K562 (cell line): Measurements from ENCODE around the gene FMN2. TPM values are rescaled to one million over a fixed set of nuclear protein-coding genes. Genes with fewer than 3 reads are reported as not detected.

ENCODE experiments used
- ATAC-seq: fragments of 200-7000 bp; cut with Tn5 transposase; 3 replicates; pipeline ENCODE4 v1.9.1; 2020; ENCODE audit warnings: moderate library complexity
- BruUV-seq: library from RNA; stranded (reverse); fragments of 400-500 nt; replicated peaks from 2 replicates; lab custom pipeline; 2021; lab: Mats Ljungman, UMichigan
- CTCF ChIA-PET: fragments of 300-600 bp; formaldehyde crosslinking; extraction: SDS; loops from one replicate; lab custom pipeline; 2021; ENCODE audit warnings: low intra/inter-chr PET ratio; lab: Yijun Ruan, JAX
- POLR2A ChIA-PET: fragments of 300-600, 350-650 bp; sonication (Branson Sonifier 250); formaldehyde crosslinking; extraction: SDS; loops from one replicate; lab custom pipeline; 2021; ENCODE audit warnings: antibody characterized with exemption, inconsistent platforms; lab: Yijun Ruan, JAX
- DNase-seq, 4 experiments: peaks; one replicate each; pipeline versions ENCODE4 v3.0.0 to v3.0.0-alpha.2; 2011 to 2018; ENCODE audit warnings: low spot score in 3 of 4, mixed read lengths in 3 of 4; ENCODE audit errors: extremely low read depth in 1 of 4
- FAIRE-seq: peaks from 2 replicates; lab custom pipeline; 2011; peaks lifted over from hg19 to GRCh38; lab: Jason Lieb, UNC
- H2AFZ ChIP-seq: 2 replicates; pipeline ENCODE4 v1.6.0; 2011; ENCODE audit warnings: low read depth, low read length, control low read depth, inconsistent platforms
- H3K27ac ChIP-seq: fragments of 200-600 bp; 3 replicates; pipeline ENCODE4 v1.8.0; 2011; ENCODE audit warnings: low read depth, mild to moderate bottlenecking, control low read depth, inconsistent platforms, low read length, moderate library complexity, mixed read lengths; ENCODE audit errors: extremely low read depth
- H3K27me3 ChIP-seq, 2 experiments: fragments of 300-600 bp in 1 of 2; 2 replicates in 1 of 2; 3 replicates in 1 of 2; pipeline versions ENCODE4 v1.6.0 to v1.8.0; 2011; ENCODE audit warnings: inconsistent platforms in 2 of 2, low read length in 2 of 2, mild to moderate bottlenecking in 1 of 2, mixed read lengths in 1 of 2, moderate library complexity in 1 of 2; ENCODE audit not compliant: control insufficient read depth in 2 of 2, insufficient read depth in 2 of 2
- H3K36me3 ChIP-seq: fragments of 300-600 bp; 3 replicates; pipeline ENCODE4 v1.8.0; 2011; ENCODE audit warnings: mild to moderate bottlenecking, low read length, inconsistent platforms; ENCODE audit not compliant: control insufficient read depth, insufficient read depth
- H3K4me1 ChIP-seq, 2 experiments: fragments of 200-600 bp in 1 of 2; replicated peaks in 1 of 2; 2 replicates in 1 of 2; 3 replicates in 1 of 2; pipeline versions ENCODE4 v1.5.1 to v1.8.0; 2011; ENCODE audit warnings: inconsistent platforms in 2 of 2, low read length in 2 of 2, mild to moderate bottlenecking in 1 of 2, mixed read lengths in 1 of 2, moderate library complexity in 1 of 2; ENCODE audit not compliant: control insufficient read depth in 2 of 2, insufficient read depth in 2 of 2
- H3K4me2 ChIP-seq: 2 replicates; pipeline ENCODE4 v1.6.1; 2011; ENCODE audit warnings: low read length, control low read depth, inconsistent platforms, mixed read lengths; ENCODE audit not compliant: insufficient read depth
- H3K4me3 ChIP-seq: fragments of 200-600 bp; sonication (generic), shearing (Covaris generic); 2 replicates; pipeline ENCODE4 v1.5.1; 2016; ENCODE audit warnings: control low read depth, inconsistent platforms
- H3K79me2 ChIP-seq: fragments of 200-600 bp; 3 replicates; pipeline ENCODE4 v1.8.0; 2011; ENCODE audit warnings: low read length, inconsistent platforms; ENCODE audit not compliant: control insufficient read depth, insufficient read depth
- H3K9ac ChIP-seq, 2 experiments: 2 replicates each; pipeline versions ENCODE4 v1.6.0 to v1.6.1; 2011; ENCODE audit warnings: low read depth in 2 of 2, low read length in 2 of 2, control low read depth in 1 of 2, inconsistent platforms in 1 of 2, mild to moderate bottlenecking in 1 of 2, mixed read lengths in 1 of 2; ENCODE audit not compliant: insufficient read depth in 1 of 2
- H3K9me1 ChIP-seq: one replicate; pipeline ENCODE4 v1.6.0; 2011; ENCODE audit warnings: inconsistent platforms, mild to moderate bottlenecking, low read length, moderate library complexity; ENCODE audit not compliant: control insufficient read depth, insufficient read depth
- H3K9me3 ChIP-seq: replicated peaks from 2 replicates; pipeline ENCODE4 v1.5.1; 2011; ENCODE audit warnings: low read depth, low read length, inconsistent platforms; ENCODE audit not compliant: control insufficient read depth, insufficient read depth
- H4K20me1 ChIP-seq: replicated peaks from 2 replicates; pipeline ENCODE4 v1.6.1; 2011; ENCODE audit warnings: low read length, inconsistent platforms, mixed read lengths; ENCODE audit not compliant: control insufficient read depth, insufficient read depth
- CBFA2T2 ChIP-seq: fragments of 450-650 bp; conservative IDR thresholded peaks from 2 replicates; pipeline ENCODE4 v1.6.1; 2017; ENCODE audit warnings: mild to moderate bottlenecking
- CCNT2 ChIP-seq: IDR thresholded peaks from 2 replicates; pipeline ENCODE4 v1.6.1; 2011; ENCODE audit warnings: borderline replicate concordance, low read depth, mild to moderate bottlenecking, moderate library complexity, mixed read lengths, low read length; ENCODE audit not compliant: insufficient read length; ENCODE audit errors: extremely low read depth
- CGGBP1 ChIP-seq: fragments of 250-450 bp; sonication (Bioruptor Pico); IDR thresholded peaks from 2 replicates; pipeline ENCODE4 v1.9.0; 2021; ENCODE audit warnings: mild to moderate bottlenecking
- ELF1 ChIP-seq: fragments of 200-800 bp; sonication (Bioruptor generic); IDR thresholded peaks from 2 replicates; pipeline ENCODE4 v1.6.1; 2016; ENCODE audit warnings: missing genetic modification characterization, missing compliant biosample characterization
- PHB2 ChIP-seq: fragments of 450-650 bp; IDR thresholded peaks from 2 replicates; pipeline ENCODE4 v1.6.1; 2017; ENCODE audit warnings: low read depth
- SIRT6 ChIP-seq: IDR thresholded peaks from one replicate; pipeline ENCODE4 v1.6.1; 2012; ENCODE audit warnings: low read depth, mild to moderate bottlenecking, control low read depth, inconsistent platforms, low read length, moderate library complexity
- TAF7 ChIP-seq: fragments of 450-650 bp; IDR thresholded peaks from 2 replicates; pipeline ENCODE4 v1.6.1; 2016; ENCODE audit warnings: missing genetic modification characterization, missing compliant biosample characterization
- TEAD2 ChIP-seq: fragments of 450-650 bp; IDR thresholded peaks from 2 replicates; pipeline ENCODE4 v1.6.1; 2016; ENCODE audit warnings: missing genetic modification characterization, control low read depth, missing compliant biosample characterization
- TOE1 ChIP-seq, 2 experiments: fragments of 450-650 bp in 1 of 2; sonication (generic) in 1 of 2; formaldehyde crosslinking in 1 of 2; IDR thresholded peaks; 2 replicates each; pipeline versions ENCODE4 v1.7.1 to v1.8.0; 2016 to 2022; ENCODE audit warnings: borderline replicate concordance in 2 of 2, mild to moderate bottlenecking in 2 of 2, antibody characterized with exemption in 1 of 2, inconsistent platforms in 1 of 2, low read depth in 1 of 2, missing genetic modification reagents in 1 of 2, moderate library complexity in 1 of 2
- ZNF3 ChIP-seq: fragments of 250-450 bp; sonication (Bioruptor Pico); IDR thresholded peaks from 2 replicates; pipeline ENCODE4 v1.5.0; 2021; ENCODE audit warnings: mild to moderate bottlenecking, moderate library complexity
- ZNF431 ChIP-seq: sonication (generic); formaldehyde crosslinking; IDR thresholded peaks from 2 replicates; pipeline ENCODE4 v1.8.0; 2022; ENCODE audit warnings: mild to moderate bottlenecking, missing genetic modification reagents
- WGBS: fragments of 100-300 bp; shearing (Covaris generic); methylation state at CpG from one replicate; pipeline ENCODE4 v1.1.6; 2016; ENCODE audit warnings: low coverage, mixed read lengths; ENCODE audit not compliant: insufficient coverage; ENCODE audit errors: missing lambda C conversion rate; 5-methylcytosine and 5-hydroxymethylcytosine counted together
- in situ Hi-C: fragments of 300-500 bp; cut with MboI; formaldehyde crosslinking; loops from 4 replicates; pipeline ENCODE4 v1.15.0; 2018; ENCODE audit warnings: inconsistent platforms, mixed read lengths
- intact Hi-C: fragments of 100-400 bp; cut with micrococcal nuclease; formaldehyde crosslinking; loops from 2 replicates; pipeline ENCODE4 v1.14.2; 2022
- polyA plus RNA-seq, 8 experiments: library from polyadenylated mRNA; depleted of rRNA in 4 of 8; stranded (reverse) in 5 of 8; unstranded in 3 of 8; fragments of >200 nt; fragmentation: Nextera tagmentation in 2 of 8; fragmentation: Illumina TruSeq in 1 of 8; extraction: Ambion mirVana in 2 of 8; extraction: Trizol in 1 of 8; gene quantifications; 2 replicates each; pipeline versions ENCODE4 v1.2.1 to v1.2.3, GENCODE V29; 2011 to 2014; ENCODE audit warnings: inconsistent platforms in 1 of 8, missing spikeins in 1 of 8
- total RNA-seq, 7 experiments: library from RNA; depleted of rRNA in 6 of 7; stranded (reverse); fragments of >200 nt in 6 of 7; fragmentation: Illumina TruSeq in 2 of 7; extraction: Trizol in 2 of 7; gene quantifications; 2 replicates each; pipeline versions ENCODE4 v1.2.1 to v1.2.3, GENCODE V29; 2011 to 2021; ENCODE audit warnings: low replicate concordance in 1 of 7

The FMN2 gene
- total and polyA plus RNA-seq, 9 of the 15 experiments (the other 6 are each of a cell fraction or from before 2014, with no cell fraction given), result 0.15 to 0.45 (median 0.16) TPM; not detected in 3

- Histone ChIP-seq H3K36me3 (no peaks in the 10 kb centered on the region), H3K79me2 (no peaks in the 10 kb centered on the region), H3K9me3 (no peaks in the 10 kb centered on the region), H3K27ac (no peak overlapping the region), H2AFZ (no peak overlapping the region), H3K9ac (no peak overlapping the region), H3K9me1 (no peaks in the 10 kb centered on the region), H4K20me1 (no peaks in the 10 kb centered on the region), H3K4me2 (no peak overlapping the region), H3K27me3 (no peaks in the 10 kb centered on the region), H3K4me3 (no peak overlapping the region), H3K4me1 (no peaks in the 10 kb centered on the region)
- no peak for FAIRE-seq
- CTCF ChIA-PET, result no interaction called here
- POLR2A ChIA-PET, result no interaction called here
- in situ Hi-C loops (no loop called here), intact Hi-C loops (no loop called here)
- no TSS peak for BruUV-seq
- TF ChIP-seq PHB2, result no peak
- no peak for TF ChIP-seq TAF7 (tag)
- TF ChIP-seq CGGBP1 (CRISPR knock-in tag), result no peak
- no peak for TF ChIP-seq TEAD2
- no peak for TF ChIP-seq CCNT2
- TF ChIP-seq ELF1, result no peak
- no peak for TF ChIP-seq ZNF3 (CRISPR knock-in tag)
- TF ChIP-seq ZNF431 (CRISPR knock-in tag), result no peak
- TF ChIP-seq TOE1 (IDR thresholded peaks at IDR 0.05; ENCODE audit: borderline replicate concordance), result no peak
- TF ChIP-seq TOE1 (CRISPR knock-in tag; IDR thresholded peaks at IDR 0.05; ENCODE audit: borderline replicate concordance, low read depth), result no peak
- TF ChIP-seq CBFA2T2, result no peak
- no peak for TF ChIP-seq SIRT6
- no peak for DNase-seq
- 7% methylated on average over 2 of the region's 2 CpGs for WGBS
- ATAC-seq, result no peak
Measured at GRCh38 chr1:240391660-240392260, 300.1 kb downstream of the FMN2 start.
